ENCODE results near the gene CHST13. TPM values are rescaled to one million over a fixed set of nuclear protein-coding genes. Genes with fewer than 3 reads are reported as not detected.

CHST13 gene
- total and polyA plus RNA-seq, 12 donors = 0.22 to 3.0 (median 0.67) TPM; not detected in 1

GRCh38 chr3:126488185-126488584, 35.8 kb upstream of the CHST13 start:
- H3K4me3 ChIP-seq = no peak overlapping the region
- H3K36me3 ChIP-seq (replicated peaks in 1 of 2) = no peaks in the 10 kb centered on the region
- no peaks in the 10 kb centered on the region for H3K27me3 ChIP-seq
- WGBS, 4 donors = 86 to 92% (median 87%) methylated on average over 7 to 14 of the region's 14 CpGs
- no peak for TF ChIP-seq CTCF (IDR thresholded peaks at IDR 0.05)
- no peak for TF ChIP-seq POLR2A (IDR thresholded peaks at IDR 0.05)
- H3K9me3 ChIP-seq (replicated peaks in 1 of 3) = no peaks in the 10 kb centered on the region
- DNase-seq = no peak
- H3K27ac ChIP-seq = no peak overlapping the region
- intact Hi-C loops (cut with DNase I) = no loop called here
- peaks cover 7 to 11% of the 10 kb centered on the region in 2 donors for H3K4me1 ChIP-seq (replicated peaks in 1 of 2)

- peaks cover 7 to 15% of the 10 kb centered on the region in 2 donors for H3K4me1 ChIP-seq (replicated peaks in 1 of 2)
- no peak overlapping the region for H3K27ac ChIP-seq
- TF ChIP-seq POLR2A (IDR thresholded peaks at IDR 0.05) (no peak), CTCF (IDR thresholded peaks at IDR 0.05) (no peak)
- WGBS, 4 donors = 93 to 94% (median 93%) methylated on average over 16 of the region's 16 CpGs
- H3K4me3 ChIP-seq = no peak overlapping the region
- H3K36me3 ChIP-seq (replicated peaks in 1 of 2) = no peaks in the 10 kb centered on the region
- no peaks in the 10 kb centered on the region for H3K27me3 ChIP-seq
- DNase-seq = no peak
- intact Hi-C loops (cut with DNase I) = no loop called here
- no peaks in the 10 kb centered on the region for H3K9me3 ChIP-seq (replicated peaks in 1 of 3)
These were observed 34.9 kb upstream of the CHST13 start for GRCh38 chr3:126488886-126489569.

GRCh38 chr3:126490619-126491018, 33.3 kb upstream of the CHST13 start:
- Histone ChIP-seq H3K27me3 (no peaks in the 10 kb centered on the region), H3K4me1 (replicated peaks in 1 of 2) (peaks cover 7 to 20% of the 10 kb centered on the region in 2 donors), H3K9me3 (replicated peaks in 1 of 3) (no peaks in the 10 kb centered on the region), H3K27ac (no peak overlapping the region), H3K4me3 (no peak overlapping the region), H3K36me3 (replicated peaks in 1 of 2) (no peaks in the 10 kb centered on the region)
- no peak for TF ChIP-seq CTCF (IDR thresholded peaks at IDR 0.05)
- no peak for TF ChIP-seq POLR2A (IDR thresholded peaks at IDR 0.05)
- DNase-seq = no peak
- intact Hi-C loops (cut with DNase I) = no loop called here
- 84 to 91% (median 88%) methylated on average over 6 of the region's 6 CpGs for WGBS, 4 donors

GRCh38 chr3:126491221-126492013, 32.5 kb upstream of the CHST13 start:
- TF ChIP-seq CTCF (IDR thresholded peaks at IDR 0.05) (no peak), POLR2A (IDR thresholded peaks at IDR 0.05) (no peak)
- H3K27ac ChIP-seq = no peak overlapping the region
- intact Hi-C loops (cut with DNase I) = no loop called here
- WGBS, 4 donors = 86 to 90% (median 88%) methylated on average over 14 to 21 of the region's 21 CpGs
- peaks cover 7 to 20% of the 10 kb centered on the region in 2 donors for H3K4me1 ChIP-seq (replicated peaks in 1 of 2)
- no peak for DNase-seq
- H3K27me3 ChIP-seq = no peaks in the 10 kb centered on the region
- no peak overlapping the region for H3K4me3 ChIP-seq
- no peaks in the 10 kb centered on the region for H3K9me3 ChIP-seq (replicated peaks in 1 of 3)
- no peaks in the 10 kb centered on the region for H3K36me3 ChIP-seq (replicated peaks in 1 of 2)

All from adrenal gland (tissue), 12 donors.